Inflammatory macrophage treated with lipopolysaccharide for 4 hours (primary cell): ENCODE measurements around the gene OBSCN.

Experiments
- DNase-seq: peaks from one replicate; pipeline ENCODE4 v3.0.0-alpha.2; 2020

Gene OBSCN

GRCh38 chr1:228373004-228373680 lies 165.3 kb downstream of the OBSCN start:
- no peak for DNase-seq

- DNase-seq: no peak
Measured at GRCh38 chr1:228373681-228374571, 166.1 kb downstream of the OBSCN start.

DNA sequence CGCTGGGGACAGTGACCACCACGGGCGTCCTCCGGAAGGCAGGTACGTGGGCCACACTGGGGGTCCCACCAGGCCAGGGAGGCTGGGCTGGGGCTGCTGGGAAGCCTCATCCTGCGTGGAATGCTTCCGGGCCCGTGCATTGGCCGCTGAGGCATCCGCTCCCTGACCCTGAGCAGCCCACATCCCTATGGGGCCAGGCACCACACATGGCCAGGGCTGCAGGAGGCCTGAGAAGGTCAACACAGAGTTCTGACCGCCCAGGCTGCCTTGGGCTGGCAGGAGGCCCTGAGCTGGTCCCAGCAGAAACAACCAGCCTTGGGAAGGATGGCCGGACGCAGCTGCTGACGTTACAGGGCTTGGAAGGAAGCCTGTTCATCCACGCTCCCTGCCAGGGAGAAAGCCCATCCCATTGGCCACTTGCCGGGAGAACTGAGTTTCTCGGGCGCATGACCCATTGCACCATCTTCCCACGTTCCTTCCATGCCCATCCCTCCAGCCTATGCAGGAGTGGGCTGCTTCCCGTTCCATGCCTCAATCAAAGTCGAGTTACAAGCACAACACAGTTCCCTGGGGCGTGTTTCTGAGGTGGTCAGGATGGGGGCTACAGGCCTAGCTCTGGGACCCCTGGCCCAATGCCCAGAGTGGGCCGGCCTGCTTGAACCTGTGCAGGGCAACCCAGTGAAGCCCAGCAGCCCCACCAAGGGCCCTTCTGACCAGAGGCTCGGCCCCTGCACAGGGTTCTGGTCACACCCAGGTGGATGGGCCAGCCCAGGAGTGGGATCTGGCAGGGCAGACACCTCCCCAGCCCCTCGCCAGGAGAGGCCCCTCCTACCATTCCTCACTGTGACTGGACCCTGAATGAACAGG lies 167.1 kb downstream of the OBSCN start:
- DNase-seq: no peak

GRCh38 chr1:228375578-228376261 lies 167.9 kb downstream of the OBSCN start:
- no peak for DNase-seq

DNA sequence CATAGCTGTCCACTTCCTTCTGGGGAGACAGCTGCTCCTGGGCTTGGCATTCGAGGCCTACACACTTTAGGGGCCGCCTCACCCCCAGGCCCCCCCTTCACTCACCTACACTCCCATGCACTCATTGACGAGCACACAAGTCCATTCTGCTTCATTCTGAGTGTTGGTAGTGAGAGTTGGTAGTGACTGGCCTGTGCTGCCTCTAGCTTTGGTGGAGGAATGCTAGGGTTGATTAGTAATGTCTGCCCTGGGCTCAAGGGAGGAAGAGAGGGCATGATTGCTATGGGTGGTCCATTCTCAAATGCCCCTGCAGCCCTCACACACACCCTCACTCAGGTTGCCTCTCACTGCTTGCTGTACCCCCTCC lies 168.4 kb downstream of the OBSCN start:
- DNase-seq: no peak

GRCh38 chr1:228376651-228377631 lies 169.1 kb downstream of the OBSCN start:
- DNase-seq: no peak

DNA sequence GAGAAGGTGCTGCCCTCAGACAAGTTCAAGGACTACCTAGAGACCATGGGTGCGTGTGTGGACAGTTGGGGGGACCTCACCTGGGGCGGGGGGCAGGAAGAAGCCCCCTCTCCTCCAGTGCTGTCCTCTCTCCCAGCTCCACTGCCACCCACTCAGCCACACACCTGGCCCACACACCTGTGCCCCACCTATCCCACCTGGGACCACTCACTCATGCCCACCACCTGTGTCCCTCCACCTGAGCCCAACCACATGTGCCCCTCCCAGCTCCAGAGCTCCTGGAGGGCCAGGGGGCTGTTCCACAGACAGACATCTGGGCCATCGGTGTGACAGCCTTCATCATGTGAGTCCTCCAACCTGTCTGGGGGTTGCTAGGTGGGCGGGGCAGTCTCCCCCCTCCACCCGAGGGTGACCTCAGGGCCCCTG lies 169.8 kb downstream of the OBSCN start:
- DNase-seq: no peak

DNA sequence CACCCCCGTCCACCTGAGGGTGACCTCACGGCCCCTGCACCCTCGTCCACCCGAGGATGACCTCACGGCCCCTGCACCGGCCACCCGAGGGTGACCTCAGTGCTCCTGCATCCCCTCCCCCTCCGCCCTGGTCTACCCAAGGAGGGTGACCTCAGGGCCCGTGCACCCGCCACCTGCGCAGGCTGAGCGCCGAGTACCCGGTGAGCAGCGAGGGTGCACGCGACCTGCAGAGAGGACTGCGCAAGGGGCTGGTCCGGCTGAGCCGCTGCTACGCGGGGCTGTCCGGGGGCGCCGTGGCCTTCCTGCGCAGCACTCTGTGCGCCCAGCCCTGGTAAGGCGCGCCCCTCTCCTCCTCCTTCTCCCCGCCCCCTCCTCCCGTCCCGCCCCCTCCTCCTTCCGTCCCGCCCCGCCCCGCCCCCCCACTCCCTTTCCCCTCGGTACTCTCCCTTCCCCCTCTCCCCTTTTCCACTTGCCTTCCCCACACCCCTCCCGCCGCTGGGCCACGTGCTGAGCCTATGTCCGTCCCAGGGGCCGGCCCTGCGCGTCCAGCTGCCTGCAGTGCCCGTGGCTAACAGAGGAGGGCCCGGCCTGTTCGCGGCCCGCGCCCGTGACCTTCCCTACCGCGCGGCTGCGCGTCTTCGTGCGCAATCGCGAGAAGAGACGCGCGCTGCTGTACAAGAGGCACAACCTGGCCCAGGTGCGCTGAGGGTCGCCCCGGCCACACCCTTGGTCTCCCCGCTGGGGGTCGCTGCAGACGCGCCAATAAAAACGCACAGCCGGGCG lies 170.4 kb downstream of the OBSCN start:
- DNase-seq: peak; percentile 23

- no peak for DNase-seq
Measured at GRCh38 chr1:228378873-228379460, 171.1 kb downstream of the OBSCN start.

DNA sequence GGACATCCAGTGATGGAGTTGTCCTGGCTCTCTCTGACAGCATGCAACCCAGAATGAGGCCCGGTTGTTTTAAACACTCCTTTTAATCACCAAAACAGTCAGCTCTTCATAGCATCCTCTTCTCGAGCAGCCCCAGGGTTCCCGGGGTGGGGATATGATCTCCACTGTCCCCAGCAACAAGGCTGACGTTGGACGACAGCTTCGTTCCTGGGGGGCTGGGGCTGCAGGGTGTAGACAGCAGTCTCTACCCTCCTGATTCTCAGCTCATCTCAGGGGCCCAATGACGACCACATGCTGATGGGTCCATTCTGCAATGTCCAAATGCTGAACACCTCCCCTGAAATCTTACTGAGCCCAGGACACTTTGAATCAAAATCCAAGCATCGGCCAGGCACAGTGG lies 171.8 kb downstream of the OBSCN start:
- DNase-seq: no peak

DNA sequence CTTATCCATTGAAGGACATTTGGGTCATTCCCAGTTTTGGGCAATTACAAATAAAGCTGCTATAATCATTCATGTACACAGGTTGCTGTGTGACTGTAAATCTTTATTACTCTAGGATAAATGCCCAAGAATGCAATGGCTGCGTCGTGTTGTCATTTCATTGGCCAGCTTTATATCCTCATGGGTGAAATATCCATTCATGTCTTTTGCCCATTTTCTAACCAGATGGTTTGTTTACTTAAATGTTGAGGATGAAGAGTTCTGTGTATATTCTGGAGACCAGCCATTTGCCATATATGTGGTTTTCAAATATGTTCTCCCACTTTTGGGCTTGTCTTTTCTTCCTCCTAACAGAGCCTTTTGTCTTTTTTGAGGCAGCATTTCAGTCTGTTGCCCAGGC lies 173.5 kb downstream of the OBSCN start:
- DNase-seq: no peak

- DNase-seq: no peak
Measured at GRCh38 chr1:228383773-228384172, 175.9 kb downstream of the OBSCN start.

DNA sequence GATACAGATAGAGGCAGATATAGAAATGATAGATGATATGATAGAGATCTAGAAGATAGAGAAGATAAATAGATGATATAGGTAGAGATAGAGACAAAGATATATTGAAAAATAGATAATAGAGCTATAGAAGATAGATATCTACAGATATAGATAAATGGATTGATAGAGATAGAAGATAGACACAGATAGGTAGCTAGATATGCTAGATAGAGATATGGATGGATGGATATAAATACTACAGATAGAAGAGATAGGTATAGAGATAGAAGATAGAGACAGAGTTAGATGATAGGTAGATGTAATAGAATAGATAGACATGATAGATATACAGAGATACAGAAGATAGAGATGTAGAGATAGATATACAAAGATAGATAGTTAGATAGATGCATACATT lies 177.4 kb downstream of the OBSCN start:
- no peak for DNase-seq

- no peak for DNase-seq
Measured at GRCh38 chr1:228387321-228387720, 179.5 kb downstream of the OBSCN start.

GRCh38 chr1:228390649-228391048 lies 182.8 kb downstream of the OBSCN start:
- DNase-seq: no peak

DNA sequence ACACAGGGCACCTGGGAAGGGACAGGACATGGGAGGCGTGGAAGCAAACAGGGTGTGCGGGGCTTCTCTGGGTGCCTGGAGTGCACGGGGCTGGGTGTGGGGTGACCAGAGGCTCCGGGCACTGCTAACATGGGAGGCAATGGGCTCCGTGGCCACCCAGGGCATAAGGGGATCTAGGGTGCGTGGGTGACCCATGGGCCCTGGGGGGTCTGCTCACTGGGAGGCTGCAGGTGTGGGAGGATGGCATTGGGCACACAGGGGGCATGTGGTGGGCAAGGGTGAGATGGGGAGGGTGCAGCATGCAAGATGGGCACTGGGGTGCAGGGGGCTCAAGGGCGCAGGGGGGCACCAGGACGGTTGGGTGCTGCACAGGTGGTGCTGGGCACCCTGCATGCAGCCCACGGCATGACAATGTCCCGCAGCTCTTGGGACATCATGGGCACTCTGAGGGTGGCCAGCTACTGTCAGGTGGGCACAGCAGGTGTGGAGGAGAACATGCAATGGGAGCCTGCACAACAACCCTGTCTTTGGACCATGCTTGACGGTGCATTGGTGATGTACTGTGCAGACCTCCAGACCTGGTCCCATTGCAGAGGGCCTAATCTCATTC lies 183.7 kb downstream of the OBSCN start:
- no peak for DNase-seq

DNA sequence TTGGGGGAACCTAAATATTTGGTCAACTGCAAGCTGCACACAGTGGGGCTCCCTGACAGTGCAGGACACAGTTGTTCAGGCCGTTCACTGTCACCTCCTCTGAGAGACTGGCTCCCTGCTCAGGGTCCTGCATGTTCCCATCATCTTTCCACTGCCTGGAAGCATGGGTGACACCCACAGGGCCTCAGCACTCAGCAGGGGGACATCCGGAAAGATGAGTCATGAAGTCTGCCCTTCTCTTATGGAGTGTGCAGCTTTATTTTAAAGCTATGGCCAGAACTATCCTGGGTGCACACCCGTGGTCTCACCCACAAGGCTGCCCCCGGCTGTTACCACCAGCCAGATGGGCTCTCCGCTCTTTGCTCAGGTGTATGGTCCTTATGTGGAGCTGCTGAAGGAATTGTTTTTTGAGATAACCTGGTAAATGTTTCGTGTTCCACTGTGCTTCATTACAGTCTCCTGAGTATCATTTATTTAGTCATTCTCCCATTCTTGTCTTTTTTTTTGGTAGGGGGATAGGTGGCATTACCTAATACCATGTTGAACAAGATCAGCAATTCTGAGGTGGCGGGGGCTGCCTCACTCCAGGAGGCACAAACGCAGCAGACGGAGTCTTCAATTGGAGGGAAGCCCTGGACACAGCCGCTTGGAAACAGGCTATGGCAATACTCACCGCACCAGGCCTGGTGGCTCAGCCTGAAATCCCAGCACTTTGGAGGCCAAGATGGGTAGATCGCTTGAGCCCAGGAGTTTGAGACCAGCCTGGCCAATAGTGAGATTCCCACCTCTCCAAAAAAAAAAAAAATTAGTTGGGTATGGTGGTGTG lies 184.5 kb downstream of the OBSCN start:
- DNase-seq: no peak

DNA sequence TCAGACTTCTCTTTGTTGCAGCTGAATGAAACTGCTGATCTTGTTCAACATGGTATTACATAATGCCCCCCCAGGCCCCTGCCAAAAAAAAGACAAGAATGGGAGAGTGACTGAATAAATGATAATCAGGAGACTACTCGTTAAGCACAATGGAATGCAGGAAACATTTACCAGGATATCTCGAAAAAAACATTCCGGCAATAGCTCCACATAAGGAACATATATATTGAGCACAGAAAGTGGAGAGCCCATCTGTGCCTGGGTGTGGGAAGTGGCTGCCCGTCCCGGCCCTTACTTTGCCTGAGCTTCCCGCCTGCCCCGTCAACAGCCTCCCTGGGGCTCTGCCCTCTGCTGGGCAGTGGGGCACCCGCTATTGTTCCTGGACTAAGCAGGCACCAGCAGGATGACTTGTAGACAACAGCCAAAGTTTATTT lies 185.4 kb downstream of the OBSCN start:
- DNase-seq: no peak
